Adrenal gland (tissue), 12 donors: ENCODE data around the gene HSD3B2. TPM values are rescaled to one million over a fixed set of nuclear protein-coding genes. Genes with fewer than 3 reads are reported as not detected.
A peak's percentile ranks its signal among the peaks of the same experiment; 100 is the strongest.

Experiments
- DNase-seq, 7 donors: peaks; one replicate each; pipeline ENCODE4 v3.0.0-alpha.2; 2019 to 2020
- H3K27ac ChIP-seq, 5 donors: fragments of 200-600 bp; sonication (generic) in 4 of 5; 1 replicate in 3 of 5; 2 replicates in 2 of 5; pipeline versions ENCODE4 v1.5.1 to v1.8.0; 2016 to 2020; ENCODE audit warnings: mild to moderate bottlenecking in 1 of 5
- H3K27me3 ChIP-seq: fragments of 200-600 bp; 2 replicates; pipeline ENCODE4 v1.8.0; 2021
- H3K36me3 ChIP-seq, 2 donors: fragments of 200-600 bp; replicated peaks in 1 of 2; 1 replicate in 1 of 2; 2 replicates in 1 of 2; pipeline versions ENCODE4 v1.5.1 to v1.8.0; 2018 to 2022
- H3K4me1 ChIP-seq, 2 donors: fragments of 200-600 bp; replicated peaks in 1 of 2; 1 replicate in 1 of 2; 2 replicates in 1 of 2; pipeline versions ENCODE4 v1.5.1 to v1.8.0; 2018 to 2021
- H3K4me3 ChIP-seq, 4 donors: fragments of 200-600 bp; sonication (generic) in 3 of 4; one replicate each; pipeline ENCODE4 v1.5.1; 2016 to 2018
- H3K9me3 ChIP-seq, 3 donors: fragments of 200-600 bp; sonication (generic) in 1 of 3; replicated peaks in 1 of 3; 1 replicate in 2 of 3; 2 replicates in 1 of 3; pipeline versions ENCODE4 v1.5.1 to v1.8.0; 2016 to 2021
- POLR2A ChIP-seq, 2 donors: fragments of 450-650 bp; IDR thresholded peaks; one replicate each; pipeline ENCODE4 v1.6.1; 2017; ENCODE audit warnings: antibody characterized with exemption in 2 of 2, mild to moderate bottlenecking in 2 of 2, moderate library complexity in 1 of 2
- WGBS, 4 donors: extraction: QIAGEN DNeasy Blood & Tissue Kit in 2 of 4; methylation state at CpG; one replicate each; pipeline versions ENCODE4 v1.1.5 to v1.1.7; 2013 to 2017; 5-methylcytosine and 5-hydroxymethylcytosine counted together
- intact Hi-C, 2 donors: fragments of 100-400 bp; cut with DNase I; formaldehyde crosslinking; loops; one replicate each; pipeline versions ENCODE4 v1.14.1 to v1.15.0; 2022 to 2023
- polyA plus RNA-seq, 3 donors: library from polyadenylated mRNA; stranded (reverse); fragments of 200-250 nt in 2 of 3; fragments of 350-450 nt in 1 of 3; fragmentation: Illumina TruSeq in 1 of 3; extraction: RNeasy Lipid Tissue Mini Kit (QIAGEN cat#74804) in 1 of 3; gene quantifications; one replicate each; pipeline ENCODE4 v1.2.3, GENCODE V29; 2013 to 2014
- total RNA-seq, 9 donors: library from RNA; depleted of rRNA in 4 of 9; stranded (reverse); fragments of >200 nt in 4 of 9; fragments of 120-200 nt in 1 of 9; fragmentation: NEBNext Ultra II Directional in 1 of 9; extraction: Animal tissue kit (Norgen Biotek cat#: 25700) in 1 of 9; gene quantifications; one replicate each; pipeline versions ENCODE4 v1.1.0 to v1.2.4, GENCODE V29; 2013 to 2023
- TF ChIP-seq, protein P1 (sequence below), 6 experiments: fragments of 450-650 bp in 4 of 6; fragments of 200-600 bp in 2 of 6; sonication (generic) in 1 of 6; IDR thresholded peaks; 1 replicate in 5 of 6; 2 replicates in 1 of 6; pipeline versions ENCODE4 v1.5.1 to v1.8.0; 2016 to 2021; ENCODE audit warnings: antibody characterized with exemption in 6 of 6, mild to moderate bottlenecking in 2 of 6, moderate library complexity in 1 of 6
- donor health status: healthy with polysubstance abuse.
- donor health status: Bipolar disorder and iron deficiency.
- donor health status: DM: yes; HTN: yes; CAD: no.
- donor health status: DM: no; HTN: no; CAD: no.
- donor health status: DM: no; HTN: no; CAD: no.
- donor health status: DM: yes; HTN: yes; CAD: no.

The HSD3B2 gene
- total and polyA plus RNA-seq, 12 donors = 6.7 to 14,693 (median 1,985) TPM

DNA sequence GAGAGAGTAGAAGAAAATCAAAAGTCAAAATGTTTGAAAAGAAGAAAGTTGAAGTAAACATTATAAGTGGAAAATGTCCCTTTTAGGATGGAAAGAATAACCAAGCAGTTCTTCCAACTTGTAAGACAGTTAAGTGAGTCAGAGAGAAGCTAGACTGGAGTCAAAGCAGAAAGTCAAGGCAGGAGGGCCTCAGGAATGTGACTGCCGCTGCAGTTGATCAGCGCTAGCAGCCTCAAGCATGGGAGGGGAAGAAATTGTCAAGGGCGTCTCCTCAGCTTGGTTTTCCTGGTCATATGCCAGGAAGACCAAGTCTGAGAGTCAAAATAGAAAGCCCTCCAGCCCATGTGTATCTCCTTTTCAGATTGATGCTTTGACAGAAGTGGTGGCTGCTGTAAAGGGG lies 23.2 kb upstream of the HSD3B2 start:
- Histone ChIP-seq H3K4me3 (no peak overlapping the region), H3K36me3 (no peaks in the 10 kb centered on the region), H3K27ac (peak overlapping the region in 1 of 5 donors; percentile 22), H3K4me1 (no peaks in the 10 kb centered on the region), H3K27me3 (no peaks in the 10 kb centered on the region), H3K9me3 (no peaks in the 10 kb centered on the region)
- DNase-seq = no peak
- intact Hi-C loops = no loop called here
- 75 to 78% (median 76%) methylated on average over 3 of the region's 3 CpGs for WGBS, 4 donors
- TF ChIP-seq POLR2A (IDR thresholded peaks at IDR 0.05) = no peak
- TF ChIP-seq, protein P1, sequence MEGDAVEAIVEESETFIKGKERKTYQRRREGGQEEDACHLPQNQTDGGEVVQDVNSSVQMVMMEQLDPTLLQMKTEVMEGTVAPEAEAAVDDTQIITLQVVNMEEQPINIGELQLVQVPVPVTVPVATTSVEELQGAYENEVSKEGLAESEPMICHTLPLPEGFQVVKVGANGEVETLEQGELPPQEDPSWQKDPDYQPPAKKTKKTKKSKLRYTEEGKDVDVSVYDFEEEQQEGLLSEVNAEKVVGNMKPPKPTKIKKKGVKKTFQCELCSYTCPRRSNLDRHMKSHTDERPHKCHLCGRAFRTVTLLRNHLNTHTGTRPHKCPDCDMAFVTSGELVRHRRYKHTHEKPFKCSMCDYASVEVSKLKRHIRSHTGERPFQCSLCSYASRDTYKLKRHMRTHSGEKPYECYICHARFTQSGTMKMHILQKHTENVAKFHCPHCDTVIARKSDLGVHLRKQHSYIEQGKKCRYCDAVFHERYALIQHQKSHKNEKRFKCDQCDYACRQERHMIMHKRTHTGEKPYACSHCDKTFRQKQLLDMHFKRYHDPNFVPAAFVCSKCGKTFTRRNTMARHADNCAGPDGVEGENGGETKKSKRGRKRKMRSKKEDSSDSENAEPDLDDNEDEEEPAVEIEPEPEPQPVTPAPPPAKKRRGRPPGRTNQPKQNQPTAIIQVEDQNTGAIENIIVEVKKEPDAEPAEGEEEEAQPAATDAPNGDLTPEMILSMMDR (IDR thresholded peaks at IDR 0.05) = no peak

DNA sequence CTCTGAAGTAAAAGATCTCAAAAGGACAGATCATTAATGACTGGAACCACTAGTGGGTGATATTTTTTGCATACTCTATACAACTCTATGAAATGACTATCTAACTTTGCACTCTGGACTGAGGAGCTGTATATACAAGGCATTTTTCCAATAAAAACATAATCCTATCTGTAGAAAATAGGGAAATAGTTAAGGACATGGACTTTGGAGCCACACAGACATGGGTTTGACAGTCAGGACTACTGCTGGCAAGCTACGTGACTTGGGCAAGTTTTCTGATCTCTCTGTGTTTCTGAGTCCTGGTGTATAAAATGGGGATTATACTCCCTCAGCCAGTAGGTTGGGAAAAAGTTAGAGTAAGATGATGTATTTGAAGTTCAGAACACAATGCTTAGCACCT lies 20.9 kb upstream of the HSD3B2 start:
- H3K27me3 ChIP-seq = no peaks in the 10 kb centered on the region

DNA sequence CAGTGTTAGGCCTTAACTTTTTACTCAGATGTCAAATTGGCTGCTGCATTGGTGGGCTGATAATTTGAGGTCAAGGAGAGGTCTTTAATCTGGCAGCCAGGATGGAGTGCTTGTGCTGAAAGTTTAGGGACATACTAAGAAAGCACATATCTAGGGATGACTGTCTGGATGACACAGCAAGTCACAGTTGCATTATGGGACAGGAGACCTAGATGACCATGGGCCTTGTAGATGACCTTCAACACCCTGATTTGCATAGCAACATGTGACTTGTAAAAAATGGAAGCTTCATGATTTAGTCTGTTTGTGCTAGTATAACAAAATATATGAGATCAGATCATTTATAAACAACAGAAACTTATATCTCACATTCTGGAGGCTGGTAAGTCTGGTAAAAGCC lies 18.0 kb upstream of the HSD3B2 start:
- Histone ChIP-seq H3K4me3 (no peak overlapping the region), H3K27me3 (no peaks in the 10 kb centered on the region), H3K4me1 (no peaks in the 10 kb centered on the region), H3K36me3 (no peaks in the 10 kb centered on the region), H3K9me3 (no peaks in the 10 kb centered on the region), H3K27ac (peak overlapping the region in 2 of 5 donors; percentile 17 to 52)
- TF ChIP-seq POLR2A (IDR thresholded peaks at IDR 0.05) = no peak
- TF ChIP-seq, protein P1 (IDR thresholded peaks at IDR 0.05) = no peak
- intact Hi-C loops = no loop called here
- DNase-seq = no peak

More for the DNA sequence above, 20.9 kb upstream of the HSD3B2 start:
- H3K9me3 ChIP-seq = no peaks in the 10 kb centered on the region
- no peak for DNase-seq
- WGBS, 4 donors = 88 to 100% (median 92%) methylated on average over 1 of the region's 1 CpG
- H3K4me3 ChIP-seq = no peak overlapping the region
- intact Hi-C loops = no loop called here
- TF ChIP-seq, protein P1 (IDR thresholded peaks at IDR 0.05) = no peak
- no peak for TF ChIP-seq POLR2A (IDR thresholded peaks at IDR 0.05)
- no peaks in the 10 kb centered on the region for H3K36me3 ChIP-seq
- H3K4me1 ChIP-seq = no peaks in the 10 kb centered on the region
- peak overlapping the region in 1 of 5 donors; percentile 68 for H3K27ac ChIP-seq

DNA sequence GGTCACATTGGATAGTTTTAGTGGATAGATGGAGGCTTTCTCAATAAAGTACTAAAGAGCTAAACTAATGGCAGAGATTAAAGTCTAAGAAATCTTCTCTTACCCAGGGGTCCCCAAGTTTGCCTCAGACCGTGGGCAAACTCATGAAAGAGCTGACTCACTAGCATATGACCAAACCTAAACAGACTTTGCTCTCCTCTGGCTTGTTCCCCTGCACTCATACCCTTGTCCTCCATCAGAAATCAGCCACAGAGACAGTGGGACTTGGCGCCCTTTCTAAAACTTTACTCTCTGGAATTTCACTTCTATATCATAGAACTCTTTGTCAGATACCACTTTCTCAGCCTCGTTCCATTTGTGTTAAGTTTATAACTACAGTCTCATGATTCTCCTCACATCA lies 17.0 kb upstream of the HSD3B2 start:
- no peaks in the 10 kb centered on the region for H3K9me3 ChIP-seq
- H3K27ac ChIP-seq = no peak overlapping the region
- TF ChIP-seq, protein P1 (IDR thresholded peaks at IDR 0.05) = no peak
- TF ChIP-seq POLR2A (IDR thresholded peaks at IDR 0.05) = no peak
- DNase-seq = no peak
- intact Hi-C loops = no loop called here
- H3K4me3 ChIP-seq = no peak overlapping the region
- WGBS, 4 donors = 70 to 79% (median 75%) methylated on average over 3 of the region's 3 CpGs
- H3K4me1 ChIP-seq = no peaks in the 10 kb centered on the region
- H3K27me3 ChIP-seq = no peaks in the 10 kb centered on the region
- H3K36me3 ChIP-seq = no peaks in the 10 kb centered on the region
